ENCODE data around the gene MISP. TPM values are rescaled to one million over a fixed set of nuclear protein-coding genes. Genes with fewer than 3 reads are reported as not detected.

MISP gene
- total and polyA plus RNA-seq, 2 of the 8 experiments (the other 6 are each of a cell fraction or from before 2014, with no cell fraction given) = 0.43 to 0.45 TPM

DNA sequence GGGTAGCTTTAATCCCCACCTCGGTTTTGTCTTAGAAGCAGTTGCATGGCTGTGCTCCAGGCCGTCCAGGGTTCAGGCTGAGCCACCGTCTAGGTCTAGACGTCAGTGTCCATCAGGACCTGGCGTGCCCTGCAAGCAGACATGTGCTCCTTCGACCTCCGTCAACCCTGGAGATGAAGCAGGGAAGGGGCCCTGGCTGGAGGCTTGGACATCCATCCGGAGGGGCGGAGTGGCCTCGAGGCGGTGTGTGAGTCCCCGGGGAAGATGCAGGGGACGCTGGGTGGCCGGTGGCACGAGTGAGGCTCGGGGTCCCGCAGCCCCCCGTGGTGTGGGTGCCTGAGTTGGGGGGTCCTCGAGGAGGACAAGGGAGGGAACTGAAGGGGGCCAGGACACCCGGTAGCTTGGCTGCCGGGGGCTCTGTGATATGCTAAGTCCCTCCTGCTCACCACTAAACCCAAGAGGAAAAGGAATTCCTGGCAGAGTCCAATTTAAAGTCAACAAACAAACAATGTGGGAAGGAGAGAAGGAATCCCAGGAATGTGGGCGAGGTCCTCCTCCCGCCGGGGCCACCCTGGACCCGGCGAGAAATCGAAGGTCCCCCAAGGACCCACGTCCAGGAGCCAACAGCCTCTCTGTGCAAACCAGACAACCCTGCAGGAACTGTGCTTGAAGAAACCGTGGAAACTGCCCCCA, 31.4 kb downstream of the MISP start:
- H4K5ac ChIP-seq (ENCODE audit: insufficient read length, low read depth, low read length) = peak overlapping the region; percentile 95
- peak overlapping the region; percentile 97 for H2BK12ac ChIP-seq (ENCODE audit: low read depth, low read length)
- CTCF ChIA-PET (ENCODE audit: partially characterized antibody) = interaction anchor here (0.6 to 2.5 kb wide), 4 partner anchors 9 to 1137 kb away, joined by 3 to 10 read pairs (median 4); no protein-coding TSS in a partner anchor
- peak overlapping the region; percentile 30 for H2BK120ac ChIP-seq (replicated peaks; ENCODE audit: low read depth, low read length)
- peak; percentile 36 for FAIRE-seq
- DNase-seq (ENCODE audit: low read depth in 1 of 2, low spot score in 2 of 2) = peak; percentile 59 to 80
- H3K4me2 ChIP-seq (ENCODE audit: insufficient read depth in 1 of 2, low read depth in 2 of 2, low read length in 2 of 2) = peak overlapping the region; percentile 56 to 67
- whole genome bisulfite sequencing, 2 experiments (ENCODE audit: extremely low coverage in 1 of 2, insufficient coverage in 1 of 2, insufficient read length in 1 of 2, insufficient replicate concordance in 2 of 2, low coverage in 1 of 2, low lambda C conversion rate in 2 of 2, missing lambda C conversion rate in 1 of 2) = 14% methylated on average over 27 of the region's 29 CpGs; no CpG with 5 or more reads in 1 of the 2 experiments
- no peaks in the 10 kb centered on the region for H3K36me3 ChIP-seq (ENCODE audit: control insufficient read depth in 2 of 4, insufficient read depth in 4 of 4, low read length in 3 of 4)
- H3K27me3 ChIP-seq (replicated peaks in 1 of 4; ENCODE audit: control insufficient read depth in 3 of 4, extremely low read depth in 1 of 4, insufficient read depth in 3 of 4, low read length in 3 of 4) = no peaks in the 10 kb centered on the region
- no peak overlapping the region for H3K56ac ChIP-seq (replicated peaks; ENCODE audit: insufficient read length, low read depth, low read length)
- POLR2A ChIA-PET (ENCODE audit: partially characterized antibody) = interaction anchor here (0.6 to 9.0 kb wide), 12 partner anchors 10 to 1646 kb away, joined by 3 to 61 read pairs (median 8); partner anchors contain the start of genes CFD, CNN2 and PTBP1
- H3K4me3 ChIP-seq (ENCODE audit: extremely low read depth in 1 of 4, insufficient read depth in 2 of 4, low read depth in 3 of 4, low read length in 4 of 4) = peak overlapping the region; percentile 34 to 53 (median 38); a peak in 7 of 8 replicates
- H2BK5ac ChIP-seq (ENCODE audit: low read depth, low read length) = peak overlapping the region; percentile 89
- no peaks in the 10 kb centered on the region for H4K20me1 ChIP-seq (replicated peaks in 1 of 2; ENCODE audit: control insufficient read depth in 1 of 2, insufficient read depth in 2 of 2, low read length in 2 of 2)
- peak overlapping the region; percentile 94; the same call in 1 of the 2 replicates for H4K8ac ChIP-seq (ENCODE audit: extremely low read depth, insufficient read depth, low read length)
- peak overlapping the region; percentile 29; the same call in 1 of the 2 replicates for H2BK15ac ChIP-seq (ENCODE audit: low read length)
- H2AK5ac ChIP-seq (ENCODE audit: low read depth, low read length) = peak overlapping the region; percentile 82
- H3K27ac ChIP-seq (ENCODE audit: low read depth, low read length) = peak overlapping the region; percentile 76
- H3K79me2 ChIP-seq (ENCODE audit: control insufficient read depth in 1 of 2, insufficient read depth in 2 of 2, low read length in 2 of 2) = peaks cover 0 to 2% of the 10 kb centered on the region in 2 experiments; a peak in 2 of 4 replicates
- no peak overlapping the region for H3K14ac ChIP-seq (ENCODE audit: insufficient read length)
- peak overlapping the region; percentile 82 for H3K4ac ChIP-seq (replicated peaks; ENCODE audit: insufficient read length, low read depth, low read length)
- H3K23me2 ChIP-seq (ENCODE audit: low read depth, low read length) = no peaks in the 10 kb centered on the region
- H3K9me3 ChIP-seq (ENCODE audit: insufficient read depth in 2 of 2, low read depth in 1 of 2, low read length in 1 of 2) = no peaks in the 10 kb centered on the region
- peak overlapping the region; percentile 86 for H3K18ac ChIP-seq (ENCODE audit: extremely low read depth, low read length)
- peak overlapping the region; percentile 32 for H2BK20ac ChIP-seq (ENCODE audit: low read length)
- H4K91ac ChIP-seq (replicated peaks; ENCODE audit: insufficient read length, low read length) = peak overlapping the region; percentile 98
- H2AFZ ChIP-seq (ENCODE audit: low read length) = no peak overlapping the region
- peak overlapping the region in 3 of 4 experiments; percentile 38 to 62 (median 56); a peak in 5 of 7 replicates for H3K9ac ChIP-seq (replicated peaks in 1 of 4; ENCODE audit: extremely low read depth in 1 of 4, low read depth in 3 of 4, low read length in 3 of 4)
- H3K4me1 ChIP-seq (replicated peaks in 1 of 4; ENCODE audit: control insufficient read depth in 3 of 4, insufficient read depth in 4 of 4, low read length in 3 of 4) = peaks cover 7 to 16% (median 12%) of the 10 kb centered on the region in 4 experiments
- no peak overlapping the region for H3K23ac ChIP-seq (ENCODE audit: insufficient read length)
- H3K79me1 ChIP-seq (ENCODE audit: low read depth, low read length) = no peaks in the 10 kb centered on the region; the same call in 1 of the 2 replicates
- TF ChIP-seq POLR2A (IDR thresholded peaks at IDR 0.05; ENCODE audit: control extremely low read depth in 1 of 2, low read depth in 2 of 2, low read length in 2 of 2) (peak in 1 of 2 experiments; percentile 79; a peak in 2 of 3 replicates), SP2 (IDR thresholded peaks at IDR 0.05; ENCODE audit: low read length) (no peak), TAF1 (IDR thresholded peaks at IDR 0.05; ENCODE audit: low read depth, low read length) (peak; percentile 69), CHD2 (IDR thresholded peaks at IDR 0.05; ENCODE audit: low read length) (no peak)
- TF ChIP-seq, protein P1, sequence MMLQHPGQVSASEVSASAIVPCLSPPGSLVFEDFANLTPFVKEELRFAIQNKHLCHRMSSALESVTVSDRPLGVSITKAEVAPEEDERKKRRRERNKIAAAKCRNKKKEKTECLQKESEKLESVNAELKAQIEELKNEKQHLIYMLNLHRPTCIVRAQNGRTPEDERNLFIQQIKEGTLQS (IDR thresholded peaks at IDR 0.05; ENCODE audit: insufficient read depth, low read depth, low read length) = no peak
